HepG2 (cell line): ENCODE data around the gene CTAGE1. TPM values are rescaled to one million over a fixed set of nuclear protein-coding genes. Genes with fewer than 3 reads are reported as not detected.

Source experiments
- ATAC-seq: fragments of 200-7000 bp; cut with Tn5 transposase; 3 replicates; pipeline ENCODE4 v1.9.1; 2020; ENCODE audit warnings: mild to moderate bottlenecking, moderate library complexity
- BruUV-seq: library from RNA; stranded (reverse); fragments of 400-500 nt; replicated peaks from 2 replicates; lab custom pipeline; 2021; lab: Mats Ljungman, UMichigan
- CTCF ChIA-PET: fragments of 300-600 bp; formaldehyde crosslinking; extraction: SDS; loops from one replicate; lab custom pipeline; 2021; ENCODE audit warnings: low total read pairs, inconsistent platforms, low intra/inter-chr PET ratio; lab: Yijun Ruan, JAX
- POLR2A ChIA-PET: fragments of 350-600 bp; sonication (Branson Sonifier 250); formaldehyde crosslinking; loops from one replicate; lab custom pipeline; 2020; ENCODE audit warnings: antibody characterized with exemption, inconsistent platforms; lab: Yijun Ruan, JAX
- DNase-seq: peaks from one replicate; pipeline ENCODE4 v3.0.0-alpha.2; 2015; ENCODE audit warnings: low spot score
- FAIRE-seq: peaks from 3 replicates; lab custom pipeline; 2011; peaks lifted over from hg19 to GRCh38; lab: Jason Lieb, UNC
- H2AFZ ChIP-seq: one replicate; pipeline ENCODE4 v1.6.1; 2011; ENCODE audit warnings: low read length, inconsistent platforms
- H3K27ac ChIP-seq: fragments of 300-600 bp; 3 replicates; pipeline ENCODE4 v1.8.0; 2011; ENCODE audit warnings: mixed run types, mild to moderate bottlenecking, mixed read lengths, low read length, inconsistent platforms; ENCODE audit not compliant: insufficient read depth; ENCODE audit errors: extremely low read length
- H3K27me3 ChIP-seq, 2 experiments: fragments of 200-600 bp in 1 of 2; 2 replicates in 1 of 2; 3 replicates in 1 of 2; pipeline versions ENCODE4 v1.6.0 to v1.8.0; 2011; ENCODE audit warnings: low read length in 2 of 2, mild to moderate bottlenecking in 2 of 2, moderate library complexity in 2 of 2, inconsistent platforms in 1 of 2; ENCODE audit not compliant: insufficient read depth in 2 of 2, control insufficient read depth in 1 of 2
- H3K36me3 ChIP-seq, 2 experiments: fragments of 200-600 bp in 1 of 2; replicated peaks in 1 of 2; 2 replicates in 1 of 2; 3 replicates in 1 of 2; pipeline versions ENCODE4 v1.5.1 to v1.8.0; 2011; ENCODE audit warnings: low read length in 2 of 2, inconsistent platforms in 1 of 2; ENCODE audit not compliant: insufficient read depth in 2 of 2, control insufficient read depth in 1 of 2
- H3K4me1 ChIP-seq: 2 replicates; pipeline ENCODE4 v1.5.1; 2012; ENCODE audit warnings: low read length, inconsistent platforms; ENCODE audit not compliant: insufficient read depth
- H3K4me2 ChIP-seq: 2 replicates; pipeline ENCODE4 v1.6.0; 2011; ENCODE audit warnings: low read depth, low read length, inconsistent platforms
- H3K4me3 ChIP-seq, 3 experiments: fragments of 200-600 bp in 1 of 3; sonication (generic), shearing (Covaris generic) in 1 of 3; replicated peaks in 1 of 3; 2 replicates each; pipeline ENCODE4 v1.5.1; 2011 to 2016; ENCODE audit warnings: low read length in 3 of 3, inconsistent platforms in 2 of 3, low read depth in 2 of 3, mild to moderate bottlenecking in 2 of 3, control low read depth in 1 of 3, mixed read lengths in 1 of 3; ENCODE audit not compliant: insufficient read depth in 1 of 3
- H3K79me2 ChIP-seq: one replicate; pipeline ENCODE4 v1.6.1; 2011; ENCODE audit warnings: low read length, inconsistent platforms; ENCODE audit not compliant: insufficient read depth
- H3K9ac ChIP-seq: 2 replicates; pipeline ENCODE4 v1.6.0; 2011; ENCODE audit warnings: mild to moderate bottlenecking, low read depth, low read length, inconsistent platforms; ENCODE audit not compliant: insufficient read depth
- H3K9me3 ChIP-seq: 2 replicates; pipeline ENCODE4 v1.5.1; 2012; ENCODE audit warnings: mild to moderate bottlenecking, low read length
- H4K20me1 ChIP-seq: 2 replicates; pipeline ENCODE4 v1.6.0; 2011; ENCODE audit warnings: inconsistent platforms, mild to moderate bottlenecking, low read length, moderate library complexity; ENCODE audit not compliant: insufficient read depth
- IRX3 ChIP-seq: sonication (generic); formaldehyde crosslinking; IDR thresholded peaks from 2 replicates; pipeline ENCODE4 v1.8.1; 2023; ENCODE audit warnings: mild to moderate bottlenecking, low read depth, missing genetic modification reagents, borderline replicate concordance
- MTF1 ChIP-seq: sonication (generic); formaldehyde crosslinking; IDR thresholded peaks from 2 replicates; pipeline ENCODE4 v1.5.0; 2020; ENCODE audit warnings: missing genetic modification reagents
- PHB2 ChIP-seq: fragments of 450-650 bp; IDR thresholded peaks from 2 replicates; pipeline ENCODE4 v1.6.1; 2018; ENCODE audit not compliant: partially characterized antibody
- PHF8 ChIP-seq: sonication (generic); formaldehyde crosslinking; IDR thresholded peaks from 2 replicates; pipeline ENCODE4 v1.5.0; 2020; ENCODE audit warnings: missing genetic modification reagents
- SRF ChIP-seq: IDR thresholded peaks from 2 replicates; pipeline ENCODE4 v1.6.1; 2011; ENCODE audit warnings: mild to moderate bottlenecking, low read depth, low read length, moderate library complexity
- TARDBP ChIP-seq: sonication (generic); formaldehyde crosslinking; IDR thresholded peaks from 2 replicates; pipeline ENCODE4 v1.8.0; 2022; ENCODE audit warnings: mild to moderate bottlenecking, missing genetic modification reagents
- ZMYM4 ChIP-seq: sonication (generic); formaldehyde crosslinking; IDR thresholded peaks from 2 replicates; pipeline ENCODE4 v1.8.1; 2023; ENCODE audit warnings: mild to moderate bottlenecking, missing genetic modification reagents
- ZNF10 ChIP-seq: sonication (generic); formaldehyde crosslinking; IDR thresholded peaks from 2 replicates; pipeline ENCODE4 v1.4.0; 2020; ENCODE audit warnings: mild to moderate bottlenecking, low read depth, missing genetic modification reagents, borderline replicate concordance
- ZNF770 ChIP-seq: sonication (generic); formaldehyde crosslinking; IDR thresholded peaks from 2 replicates; pipeline ENCODE4 v1.5.0; 2020; ENCODE audit warnings: mild to moderate bottlenecking, missing genetic modification reagents
- WGBS: methylation state at CpG from one replicate; pipeline ENCODE4 v1.1.6; 2017; ENCODE audit warnings: low lambda C conversion rate; 5-methylcytosine and 5-hydroxymethylcytosine counted together
- in situ Hi-C: cut with HindIII; loops from 2 replicates; pipeline ENCODE4 v1.10.0; 2017; ENCODE audit warnings: low pct_unique_long_range_greater_than_20kb; ENCODE audit not compliant: extremely low pct_ligation_motif_present
- intact Hi-C: fragments of 100-400 bp; cut with micrococcal nuclease; formaldehyde crosslinking; loops from one replicate; pipeline ENCODE4 v1.10.0; 2022; ENCODE audit not compliant: unreplicated experiment
- polyA plus RNA-seq, 8 experiments: library from polyadenylated mRNA; depleted of rRNA in 3 of 8; stranded (reverse) in 7 of 8; unstranded in 1 of 8; fragments of >200 nt; fragmentation: Illumina TruSeq in 4 of 8; extraction: Trizol in 4 of 8; gene quantifications; 2 replicates each; pipeline versions ENCODE4 v1.2.1 to v1.2.3, GENCODE V29; 2011 to 2016; ENCODE audit warnings: low read depth in 4 of 8, missing spikeins in 1 of 8, mixed read lengths in 1 of 8; ENCODE audit not compliant: insufficient read depth in 1 of 8
- total RNA-seq, 5 experiments: library from RNA; depleted of rRNA; stranded (reverse); fragments of >200 nt; fragmentation: Illumina TruSeq; extraction: Trizol; gene quantifications; 2 replicates each; pipeline ENCODE4 v1.2.3, GENCODE V29; 2016; ENCODE audit warnings: low read depth in 1 of 5

Gene CTAGE1
- total and polyA plus RNA-seq, 2 of the 13 experiments (the other 11 are each of a cell fraction or from before 2014, with no cell fraction given) = 0.02 TPM; not detected in 1

- Histone ChIP-seq H3K4me3 (no peak overlapping the region), H3K9me3 (no peaks in the 10 kb centered on the region), H3K4me1 (no peaks in the 10 kb centered on the region), H3K4me2 (no peak overlapping the region), H3K27me3 (no peaks in the 10 kb centered on the region; a peak in 1 of 5 replicates), H3K9ac (no peak overlapping the region), H2AFZ (no peak overlapping the region), H3K27ac (no peak overlapping the region), H3K36me3 (no peaks in the 10 kb centered on the region), H3K79me2 (no peaks in the 10 kb centered on the region), H4K20me1 (no peaks in the 10 kb centered on the region)
- no peak for TF ChIP-seq IRX3 (CRISPR knock-in tag)
- no peak for TF ChIP-seq MTF1 (CRISPR knock-in tag)
- no peak for TF ChIP-seq TARDBP (CRISPR knock-in tag)
- no peak for TF ChIP-seq ZMYM4
- TF ChIP-seq PHB2 = no peak
- no peak for TF ChIP-seq ZNF10 (CRISPR knock-in tag)
- no peak for TF ChIP-seq PHF8 (CRISPR knock-in tag)
- no peak for TF ChIP-seq SRF
- TF ChIP-seq ZNF770 = no peak
- 9% methylated on average over 4 of the region's 4 CpGs for WGBS
- POLR2A ChIA-PET = no interaction called here
- BruUV-seq = no TSS peak
- no peak for DNase-seq
- intact Hi-C loops = no loop called here
- ATAC-seq = no peak
- CTCF ChIA-PET = no interaction called here
- FAIRE-seq = no peak
- in situ Hi-C loops = no loop called here
These were observed 11.0 kb upstream of the CTAGE1 start for GRCh38 chr18:22428672-22429071.
